ENCODE data around the gene PNO1. TPM values are rescaled to one million over a fixed set of nuclear protein-coding genes. Genes with fewer than 3 reads are reported as not detected.

Gene PNO1
- total and polyA plus RNA-seq, 10 of the 15 experiments (the other 5 are each of a cell fraction or from before 2014, with no cell fraction given): 9.7 to 60.2 (median 30.3) TPM

- TF ChIP-seq POLR2AphosphoS2 (IDR thresholded peaks at IDR 0.05; ENCODE audit: low read depth, low read length): no peak
- TF ChIP-seq HDAC6 (IDR thresholded peaks at IDR 0.05; ENCODE audit: unreplicated experiment): no peak
- no peak for TF ChIP-seq SREBF2 (IDR thresholded peaks at IDR 0.05; ENCODE audit: low read length)
- TF ChIP-seq ZNF207 (IDR thresholded peaks at IDR 0.05; ENCODE audit: borderline replicate concordance): no peak
These were observed 25.2 kb downstream of the PNO1 start (continued) for GRCh38 chr2:68182902-68183301.

- POLR2A ChIA-PET: no interaction called here
- CTCF ChIA-PET: interaction anchor here (0.6 to 4.4 kb wide), 41 partner anchors 8 to 1633 kb away, joined by 3 to 53 read pairs (median 4); partner anchors contain the start of gene PNO1
- RAD21 ChIA-PET (ENCODE audit: unreplicated experiment): interaction anchor here (0.8 to 2.5 kb wide), 6 partner anchors 8 to 65 kb away, joined by 3 to 10 read pairs (median 4); no protein-coding TSS in a partner anchor
- in situ Hi-C loops (cut with MboI): no loop called here
- BruUV-seq (replicated peaks): no TSS peak
- peak; percentile 65 for FAIRE-seq
- Histone ChIP-seq H4K20me1 (ENCODE audit: control insufficient read depth, insufficient read depth) (no peaks in the 10 kb centered on the region), H3K4me3 (no peak overlapping the region), H3K36me3 (ENCODE audit: control insufficient read depth in 2 of 2, insufficient read depth in 2 of 2, low read length in 1 of 2) (peaks cover 3 to 7% of the 10 kb centered on the region in 2 experiments; a peak in 3 of 4 replicates), H3K9ac (ENCODE audit: control insufficient read depth, insufficient read depth, low read length) (no peak overlapping the region), H3K4me2 (ENCODE audit: control insufficient read depth, insufficient read depth) (no peak overlapping the region), H3K79me2 (ENCODE audit: control insufficient read depth, insufficient read depth, low read length) (peaks cover 13% of the 10 kb centered on the region), H3K27me3 (replicated peaks in 1 of 2; ENCODE audit: control insufficient read depth in 2 of 2, insufficient read depth in 2 of 2, low read length in 1 of 2) (no peaks in the 10 kb centered on the region), H2AFZ (ENCODE audit: control insufficient read depth, low read depth, low read length) (no peak overlapping the region), H3K27ac (ENCODE audit: control insufficient read depth, insufficient read depth) (no peak overlapping the region; the same call in 1 of the 2 replicates), H3K9me3 (replicated peaks; ENCODE audit: control insufficient read depth, insufficient read depth, low read length) (no peaks in the 10 kb centered on the region), H3K4me1 (ENCODE audit: control insufficient read depth, insufficient read depth, low read length) (no peaks in the 10 kb centered on the region)
- SMC1A ChIA-PET (ENCODE audit: uncharacterized antibody, unreplicated experiment): interaction anchor here (0.6 to 4.2 kb wide), 14 partner anchors 10 to 200 kb away, joined by 3 to 30 read pairs (median 3); no protein-coding TSS in a partner anchor
- 14% methylated on average over 5 of the region's 5 CpGs for WGBS (ENCODE audit: insufficient coverage, insufficient replicate concordance, low lambda C conversion rate, missing lambda C conversion rate)
- peak; percentile 28 for DNase-seq (ENCODE audit: low read depth, low spot score)
- peak; percentile 94 for ATAC-seq
- TF ChIP-seq ZNF217 (IDR thresholded peaks at IDR 0.05): no peak
- no peak for TF ChIP-seq HDAC6 (IDR thresholded peaks at IDR 0.05; ENCODE audit: unreplicated experiment)
- no peak for TF ChIP-seq NFYA (IDR thresholded peaks at IDR 0.05; ENCODE audit: borderline replicate concordance, low read depth, low read length)
- TF ChIP-seq JUNB (IDR thresholded peaks at IDR 0.05): no peak
- TF ChIP-seq JUND (IDR thresholded peaks at IDR 0.05; ENCODE audit: low read depth, low read length): no peak
- peak; percentile 55 to 80 (median 80) for TF ChIP-seq CTCF (IDR thresholded peaks at IDR 0.05 in 2 of 3, conservative IDR thresholded peaks at IDR 0.05 in 1 of 3; ENCODE audit: control insufficient read depth in 2 of 3, extremely low read depth in 1 of 3, insufficient read depth in 1 of 3, low read depth in 3 of 3, low read length in 3 of 3)
- peak; percentile 63 for TF ChIP-seq YY1 (IDR thresholded peaks at IDR 0.05; ENCODE audit: low read depth, low read length)
- TF ChIP-seq BACH1 (IDR thresholded peaks at IDR 0.05; ENCODE audit: borderline replicate concordance): no peak
- peak; percentile 49 for TF ChIP-seq RAD21 (IDR thresholded peaks at IDR 0.05; ENCODE audit: insufficient read depth, low read depth, low read length)
- TF ChIP-seq RUNX3 (IDR thresholded peaks at IDR 0.05; ENCODE audit: low read length): 0 out of 2 replicates have a peak, but pooled peaks have one; percentile 16
- TF ChIP-seq SIX5 (IDR thresholded peaks at IDR 0.05; ENCODE audit: low read depth, low read length, severe bottlenecking): no peak
- TF ChIP-seq STAT3 (IDR thresholded peaks at IDR 0.05; ENCODE audit: low read depth, low read length): no peak
- TF ChIP-seq TCF3 (IDR thresholded peaks at IDR 0.05; ENCODE audit: borderline replicate concordance, insufficient read depth, low read depth, low read length): no peak
- TF ChIP-seq SMAD1 (IDR thresholded peaks at IDR 0.05; ENCODE audit: low read depth, partially characterized antibody): no peak
- TF ChIP-seq SMC3 (IDR thresholded peaks at IDR 0.05; ENCODE audit: borderline replicate concordance, low read length): peak; percentile 46; the same call in 1 of the 2 replicates
- TF ChIP-seq SRF (IDR thresholded peaks at IDR 0.05; ENCODE audit: low read depth in 2 of 2, low read length in 2 of 2): peak; percentile 86 to 95
- TF ChIP-seq SP1 (IDR thresholded peaks at IDR 0.05; ENCODE audit: low read depth, low read length): no peak
- intact Hi-C loops (cut with micrococcal nuclease; ENCODE audit: unreplicated experiment): loop anchor here (1.0 kb wide), 1 partner anchor 63 kb away; no protein-coding TSS in a partner anchor
These were observed 28.0 kb downstream of the PNO1 start for GRCh38 chr2:68185541-68186164.

Data from GM12878 (cell line).